Renal pelvis (tissue), 4 donors: ENCODE data around the gene DLG3. TPM values are rescaled to one million over a fixed set of nuclear protein-coding genes. Genes with fewer than 3 reads are reported as not detected.

ENCODE experiments used
- DNase-seq: peaks from one replicate; pipeline ENCODE4 v3.0.0-alpha.2; 2013
- polyA plus RNA-seq, 3 donors: library from polyadenylated mRNA; unstranded; fragments of 120-200 nt; gene quantifications; one replicate each; pipeline ENCODE4 v1.2.1, GENCODE V29; 2013; ENCODE audit not compliant: insufficient read length in 3 of 3

The DLG3 gene
- polyA plus RNA-seq, 3 donors: 39.3 to 49.1 (median 39.5) TPM

- no peak for DNase-seq
Measured at GRCh38 chrX:70466968-70467367, 22.3 kb downstream of the DLG3 start.

DNA sequence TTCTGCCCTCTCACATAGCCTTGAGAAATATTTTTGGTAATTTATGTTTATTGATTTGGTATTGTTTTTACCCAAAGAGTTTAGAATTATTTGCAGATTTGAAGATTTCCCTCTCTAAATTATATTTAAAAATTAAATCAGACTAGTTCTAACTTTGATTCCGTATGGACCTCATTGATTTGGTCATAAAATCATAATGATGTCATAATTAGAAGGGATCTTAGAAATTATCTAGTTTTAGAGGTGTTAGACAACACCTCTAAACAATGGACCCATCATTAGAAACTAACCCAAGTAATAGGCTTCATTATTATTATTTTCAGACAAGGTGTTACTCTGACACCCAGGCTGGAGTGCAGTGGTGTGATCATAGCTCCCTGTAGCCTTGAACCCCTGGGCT is 24.1 kb downstream of the DLG3 start:
- no peak for DNase-seq

DNA sequence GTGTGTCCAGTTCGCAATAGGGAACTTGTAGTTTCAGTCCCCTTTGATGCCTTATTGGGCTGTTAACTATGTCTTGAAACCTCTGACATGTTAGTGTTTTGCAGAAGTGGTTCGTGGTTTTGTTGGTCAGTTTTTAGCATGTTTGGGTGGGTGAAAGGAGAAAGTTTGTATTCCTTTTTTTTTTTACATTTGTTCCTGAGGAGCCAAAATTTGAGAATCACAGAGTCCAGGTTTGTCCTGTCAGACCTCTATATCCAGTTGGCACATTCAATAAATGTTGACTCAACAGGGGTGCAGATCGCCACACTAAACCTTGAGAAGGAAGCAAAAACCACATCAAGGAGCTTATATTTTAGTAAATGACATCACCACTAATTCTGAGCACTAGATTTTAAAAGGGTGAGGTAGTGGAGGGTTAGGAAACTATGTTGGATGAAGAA is 26.2 kb downstream of the DLG3 start:
- DNase-seq: no peak

- no peak for DNase-seq
Measured at GRCh38 chrX:70476166-70476933, 31.7 kb downstream of the DLG3 start.

- no peak for DNase-seq
Measured at GRCh38 chrX:70476934-70477733, 32.5 kb downstream of the DLG3 start.

DNA sequence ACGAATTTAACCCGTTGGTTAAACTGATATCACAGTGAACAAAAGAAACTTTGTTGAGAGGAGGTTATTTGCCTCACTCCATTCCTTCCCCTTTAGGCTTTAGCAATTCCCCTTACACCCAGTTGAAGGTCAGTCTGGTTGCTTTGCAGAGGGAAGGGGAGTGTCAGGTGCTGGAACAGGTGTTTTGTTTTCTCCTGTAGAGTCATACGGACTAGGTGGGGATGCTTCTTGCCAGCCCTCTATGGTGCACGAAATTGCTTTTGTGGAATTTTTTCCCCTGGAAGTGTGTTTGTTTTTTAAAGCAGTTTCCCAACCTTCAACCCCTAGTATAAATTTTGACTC is 33.1 kb downstream of the DLG3 start:
- DNase-seq: no peak

DNA sequence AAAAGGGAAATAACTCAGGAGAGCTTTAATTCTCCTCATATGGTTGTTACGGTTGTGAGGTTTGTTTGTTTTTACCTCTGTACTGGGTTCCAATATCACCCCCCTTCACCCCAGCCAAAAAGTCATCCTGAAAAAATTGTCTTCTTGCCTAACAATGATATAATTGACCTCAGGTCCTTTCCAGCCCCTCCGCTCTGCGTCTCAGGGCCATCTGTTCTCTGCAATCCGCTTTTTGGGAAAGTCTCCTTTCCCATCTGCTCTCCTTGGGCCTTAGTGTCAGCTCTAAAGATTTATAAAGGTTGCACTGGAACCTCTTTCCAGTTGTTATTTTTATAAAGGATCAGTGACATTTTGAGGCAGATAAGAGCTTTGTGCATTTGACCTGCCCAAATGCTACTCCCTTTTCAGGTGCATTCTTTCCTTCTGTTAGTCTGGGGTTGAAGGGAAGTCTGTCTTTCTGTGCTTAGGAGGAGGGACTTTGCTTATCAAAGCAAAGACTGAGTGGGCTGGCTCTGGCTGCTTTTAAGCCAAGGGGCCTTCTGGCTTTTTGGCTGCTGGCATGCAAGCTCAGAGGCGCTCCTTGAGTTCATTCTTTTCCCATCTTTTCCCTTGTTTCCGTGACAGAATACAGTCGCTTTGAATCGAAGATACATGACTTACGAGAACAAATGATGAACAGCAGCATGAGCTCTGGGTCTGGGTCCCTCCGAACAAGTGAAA is 34.1 kb downstream of the DLG3 start:
- DNase-seq: no peak

DNA sequence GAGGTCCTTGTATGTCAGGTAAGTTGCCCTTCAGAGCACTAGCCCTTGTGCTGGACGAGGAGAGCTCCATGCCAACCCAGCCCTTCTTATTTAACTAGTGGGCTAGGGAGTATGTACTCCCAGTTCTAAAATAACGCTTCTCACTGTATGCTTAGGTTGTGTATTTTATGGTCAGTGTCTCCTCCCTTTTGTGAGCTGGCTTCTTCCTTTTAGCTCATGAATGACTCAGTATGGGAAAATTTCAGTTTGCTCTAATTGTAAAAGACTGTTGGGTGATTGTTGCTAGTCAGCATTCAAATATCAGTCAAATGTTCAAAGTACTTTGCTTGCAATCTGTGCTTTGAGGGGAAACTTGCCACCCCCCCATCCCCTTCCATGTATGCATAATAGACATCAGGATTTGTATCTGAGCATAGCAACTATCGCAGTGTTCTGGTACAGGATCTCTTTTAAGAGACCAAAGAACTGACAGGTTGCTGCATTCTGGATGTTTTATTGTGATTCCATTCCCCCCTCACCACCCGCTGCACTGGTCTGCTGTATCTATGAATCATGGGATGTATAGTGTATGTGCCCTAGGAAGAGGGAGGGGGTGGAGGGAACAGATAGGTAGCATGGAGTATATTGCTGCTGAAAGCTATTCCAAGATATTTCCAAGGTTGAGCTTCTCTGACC is 34.7 kb downstream of the DLG3 start:
- no peak for DNase-seq

GRCh38 chrX:70479922-70480659 is 35.5 kb downstream of the DLG3 start:
- DNase-seq: no peak

- DNase-seq: no peak
Measured at GRCh38 chrX:70480660-70481018, 36.0 kb downstream of the DLG3 start.

DNA sequence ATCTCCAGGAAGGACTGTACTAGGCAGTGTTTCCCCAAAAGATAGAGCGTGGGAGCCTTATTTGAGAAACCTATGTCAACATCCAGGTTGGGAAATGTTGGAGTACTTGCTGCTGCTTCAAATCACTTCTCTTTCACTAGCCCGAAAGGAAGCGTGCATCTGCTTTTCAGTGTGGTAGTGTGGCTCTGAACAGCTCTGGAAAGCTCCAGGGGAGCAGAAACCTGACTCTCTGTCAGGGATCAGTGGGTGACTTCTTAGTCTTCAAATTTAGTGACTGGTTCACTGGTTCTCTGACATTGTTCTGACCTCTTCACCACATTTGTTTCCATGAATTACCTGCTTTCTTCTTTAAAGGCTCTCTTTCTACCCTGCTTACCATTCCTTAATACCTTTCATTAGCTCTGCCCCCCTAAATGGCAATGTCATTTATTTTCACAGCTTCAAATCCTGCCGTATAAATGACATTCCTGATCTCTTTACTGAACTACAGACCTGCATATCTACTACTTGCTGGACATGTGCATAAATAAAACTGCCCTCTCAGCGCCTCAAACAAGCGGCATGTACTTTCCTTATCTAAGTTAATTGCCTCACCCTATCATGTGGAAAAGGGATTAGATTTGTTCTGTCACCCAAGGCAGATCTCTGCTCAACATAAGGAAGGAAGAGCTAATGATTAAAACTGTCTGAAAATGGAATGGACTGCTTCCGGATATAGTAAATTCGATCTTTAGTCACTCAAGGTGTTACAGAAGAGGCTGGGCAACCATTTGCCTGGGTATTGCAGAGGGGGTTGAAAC is 37.0 kb downstream of the DLG3 start:
- DNase-seq: peak; percentile 37

DNA sequence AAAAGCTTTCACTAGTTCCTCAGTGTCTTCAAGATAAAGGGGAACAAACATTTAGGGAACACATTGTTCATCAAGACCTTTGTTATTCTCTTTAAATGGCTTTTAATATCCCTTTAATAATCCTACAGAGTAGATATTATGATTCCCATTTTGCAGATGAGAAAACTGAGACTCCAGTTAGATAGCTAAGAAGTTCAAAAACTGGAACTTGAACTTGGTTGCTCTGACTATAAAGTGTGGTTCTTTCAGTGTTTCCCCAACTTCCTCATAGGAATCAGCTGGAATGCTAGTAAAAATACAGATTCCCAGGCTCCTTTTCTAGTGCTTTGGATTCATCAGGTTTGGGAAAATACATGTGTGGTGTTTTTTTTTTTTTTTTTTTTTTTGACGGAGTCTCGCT is 37.7 kb downstream of the DLG3 start:
- DNase-seq: no peak

GRCh38 chrX:70485466-70485865 is 40.8 kb downstream of the DLG3 start:
- no peak for DNase-seq

GRCh38 chrX:70488856-70489255 is 44.2 kb downstream of the DLG3 start:
- no peak for DNase-seq

- DNase-seq: no peak
Measured at GRCh38 chrX:70494441-70494840, 49.8 kb downstream of the DLG3 start.

- no peak for DNase-seq
Measured at GRCh38 chrX:70496491-70496890, 51.9 kb downstream of the DLG3 start.

DNA sequence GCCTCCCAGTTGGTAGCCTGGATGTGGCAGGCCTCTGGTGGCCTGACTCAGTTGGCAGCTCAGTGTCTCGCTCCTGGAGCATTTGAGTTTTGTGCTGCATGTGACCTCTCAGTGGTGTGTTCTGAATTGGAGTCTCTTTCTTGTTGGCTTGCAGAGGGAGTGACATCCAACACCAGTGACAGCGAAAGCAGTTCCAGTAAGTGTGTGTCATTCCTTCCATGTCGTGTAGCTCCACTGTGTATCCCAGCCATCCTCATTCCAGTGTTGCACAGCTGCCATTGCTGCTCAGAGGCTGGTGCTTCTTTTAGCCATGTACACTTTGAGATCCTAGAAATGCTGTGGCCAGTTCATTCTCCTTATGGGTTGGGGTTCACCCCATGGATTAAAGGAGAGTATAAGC is 52.4 kb downstream of the DLG3 start:
- no peak for DNase-seq

DNA sequence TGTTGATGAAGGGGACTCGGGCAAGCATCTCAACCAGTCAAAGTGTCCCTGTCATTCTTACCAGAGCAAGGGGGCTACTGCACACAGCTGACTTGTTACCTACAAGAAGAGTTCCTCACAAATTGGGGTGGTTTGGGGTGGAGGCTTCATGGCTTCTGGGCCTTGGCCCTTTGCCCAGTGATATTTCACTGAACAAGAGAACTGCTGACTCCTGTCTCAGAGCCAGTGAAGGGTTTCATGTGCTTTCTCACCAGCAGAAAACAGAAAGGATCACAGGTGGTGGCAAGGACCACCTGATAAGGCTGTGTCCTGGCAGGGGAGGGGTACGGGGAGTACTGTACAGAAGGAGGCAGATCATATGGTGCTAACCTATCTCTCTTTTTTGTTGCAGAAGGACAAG is 53.5 kb downstream of the DLG3 start:
- no peak for DNase-seq

- no peak for DNase-seq
Measured at GRCh38 chrX:70500826-70501225, 56.2 kb downstream of the DLG3 start.

- DNase-seq: no peak
Measured at GRCh38 chrX:70504772-70505450, 60.3 kb downstream of the DLG3 start.
